ENCODE measurements around the gene UHRF1.
"Not testable (repeated sequence)": the region's sequence is repeated elsewhere in the genome, so short reads cannot be mapped to it uniquely, and the experiment has no call there.

Gene UHRF1

DNA sequence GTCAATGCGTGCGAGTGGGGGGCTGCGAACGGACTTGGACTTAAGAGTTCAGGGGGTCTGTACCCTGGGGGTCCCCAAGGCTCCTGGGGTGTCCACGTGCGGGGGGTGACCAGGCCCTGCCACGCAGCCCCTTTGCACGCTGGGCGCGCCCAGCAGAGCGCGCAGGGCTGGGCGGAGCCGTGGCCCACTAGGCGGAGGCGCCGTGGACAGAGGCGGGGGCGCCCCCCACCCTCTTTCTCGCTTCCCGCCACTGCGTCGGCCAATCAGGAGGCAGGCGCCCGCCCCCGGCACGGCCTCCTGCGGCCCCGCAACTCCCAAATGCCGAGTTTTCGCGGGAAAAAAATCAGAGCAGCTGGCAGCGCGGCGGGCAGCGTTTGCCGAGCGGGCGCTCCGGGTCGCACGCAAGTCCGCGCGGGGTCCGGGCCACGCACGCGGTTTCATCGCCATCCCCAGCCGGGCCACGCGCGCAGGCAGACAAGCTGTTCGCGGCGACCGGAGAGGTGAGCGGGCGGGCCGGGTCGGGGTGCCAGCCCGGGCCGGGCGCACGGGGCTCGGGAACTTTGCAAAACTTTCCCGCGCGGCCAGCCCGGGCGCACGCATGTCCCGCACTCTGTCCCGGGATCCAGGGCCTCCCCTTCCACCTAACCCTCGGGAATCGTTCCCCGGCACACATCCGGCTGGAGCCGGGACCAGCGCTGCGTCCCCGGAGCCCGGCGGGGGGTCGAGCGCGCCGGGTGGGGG, at the start of gene UHRF1:
UHRF1 (plus strand) TSS at position 346 of the 741 bp plus-strand sequence. CDS start 1,385 bp downstream, outside the sequence.
- peak; percentile 27 for DNase-seq (ENCODE audit: low spot score)

DNA sequence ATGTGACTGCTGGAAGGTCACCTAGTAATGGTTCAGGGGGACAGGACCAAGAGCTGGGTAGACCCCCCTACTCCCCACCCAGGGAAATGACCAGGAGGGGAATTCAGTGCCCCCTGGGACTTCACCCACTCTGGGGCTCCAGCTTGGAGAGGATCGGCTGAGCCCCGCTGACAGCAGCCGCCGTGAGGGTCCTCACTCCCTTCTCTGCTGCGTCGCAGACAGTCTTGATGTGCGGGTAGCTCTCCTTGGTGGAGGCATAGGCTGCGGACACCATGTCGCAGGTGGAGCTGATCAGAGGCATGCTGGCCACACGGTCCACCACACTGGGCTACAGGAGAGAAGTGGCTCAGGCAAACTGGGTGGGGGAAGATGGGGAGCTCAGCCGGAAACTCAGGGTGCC, 49.6 kb upstream of the UHRF1 start:
- DNase-seq (ENCODE audit: low spot score): no peak

DNA sequence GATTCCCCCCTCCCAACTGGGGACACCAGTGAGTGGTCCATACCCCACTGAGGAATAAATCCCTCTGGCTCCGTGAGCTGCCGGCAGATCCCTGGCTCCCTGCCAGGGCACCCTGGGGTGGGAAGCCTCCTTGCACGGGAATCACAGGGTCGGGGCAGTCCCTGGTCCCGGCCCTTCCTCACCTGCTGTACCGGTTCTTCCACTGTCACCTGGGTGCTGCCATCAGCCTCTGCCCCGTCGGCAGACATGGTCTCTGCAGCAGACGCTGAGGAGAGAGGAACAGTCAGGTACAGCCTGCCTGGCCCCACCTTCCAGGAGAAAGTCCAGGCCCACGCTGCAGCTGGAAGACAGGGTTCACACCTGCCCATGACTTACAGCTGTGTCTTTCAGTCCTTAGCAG, 48.2 kb upstream of the UHRF1 start:
- no peak for DNase-seq (ENCODE audit: low spot score)

DNA sequence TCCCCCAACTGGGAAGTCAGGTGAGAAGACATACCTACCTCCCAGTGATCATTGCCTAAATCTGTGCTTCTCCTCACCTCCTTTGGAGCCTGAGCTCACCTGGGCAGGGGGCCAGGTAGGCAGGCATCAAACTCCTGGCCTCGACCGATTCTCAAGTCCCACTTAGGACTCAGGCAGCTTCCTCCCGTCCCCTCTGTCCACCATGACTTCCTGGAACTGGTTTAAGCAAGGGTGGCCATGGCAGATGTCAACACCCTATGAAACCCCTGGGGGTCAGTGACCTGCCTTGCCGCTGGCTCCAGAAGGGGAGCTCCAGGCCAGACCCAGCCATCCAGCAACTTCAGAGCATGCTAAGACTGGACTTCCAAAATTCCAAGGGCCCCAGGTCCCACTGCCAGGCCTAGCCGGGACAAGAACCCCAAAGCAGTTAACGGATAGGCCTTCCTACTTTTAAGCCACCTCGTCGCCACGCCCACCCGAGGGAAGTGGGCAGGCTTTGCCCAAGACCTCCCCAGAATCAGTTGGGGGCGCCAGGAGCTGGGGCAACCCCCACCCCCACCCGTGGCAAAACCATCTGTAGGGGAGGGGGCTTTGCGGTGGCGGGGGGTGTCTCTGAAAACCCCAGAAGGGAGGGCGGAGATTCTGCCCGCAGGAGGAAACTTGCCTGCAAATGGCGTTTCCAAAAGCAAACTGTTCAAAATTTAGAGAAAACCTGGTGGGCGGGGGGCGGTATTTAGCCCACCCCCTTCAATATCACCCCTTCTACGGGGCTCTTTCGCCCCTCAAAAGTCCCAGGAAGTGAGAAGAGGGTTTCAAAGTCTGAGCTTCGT, 42.5 kb upstream of the UHRF1 start:
- DNase-seq (ENCODE audit: low spot score): no peak

- peak; percentile 78 for DNase-seq (ENCODE audit: low spot score)
Observed at GRCh38 chr19:4867534-4868285, 41.6 kb upstream of the UHRF1 start, which contains the start of gene PLIN3. Gene PLIN3, minus strand, starts transcription at chr19:4867667. Its CDS starts 6,273 bp downstream, at chr19:4861394.

- no peak for DNase-seq (ENCODE audit: low spot score)
Observed at GRCh38 chr19:4868286-4868834, 40.9 kb upstream of the UHRF1 start.

GRCh38 chr19:4870025-4870700, 39.1 kb upstream of the UHRF1 start:
- DNase-seq (ENCODE audit: low spot score): peak; percentile 89

DNA sequence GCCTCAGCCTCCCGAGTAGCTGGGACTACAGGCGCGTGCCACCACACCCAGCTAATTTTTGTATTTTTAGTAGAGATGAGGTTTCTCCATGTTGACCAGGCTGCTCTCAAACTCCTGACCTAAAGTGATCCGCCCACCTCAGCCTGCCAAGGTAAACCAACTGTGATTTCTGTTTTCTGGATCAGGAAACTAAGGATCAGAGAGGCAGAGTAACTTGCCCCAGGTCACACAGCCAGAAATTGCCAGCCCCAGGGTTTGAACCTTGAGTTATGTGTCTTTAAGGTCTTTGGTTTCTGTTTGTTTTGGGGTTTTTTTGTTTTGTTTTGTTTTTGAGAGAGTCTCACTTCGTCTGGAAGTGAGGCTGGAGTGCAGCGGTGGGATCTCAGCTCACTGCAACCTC, 37.6 kb upstream of the UHRF1 start:
- DNase-seq (ENCODE audit: low spot score): no peak

- no peak for DNase-seq (ENCODE audit: low spot score)
Observed at GRCh38 chr19:4873930-4874329, 35.4 kb upstream of the UHRF1 start.

GRCh38 chr19:4877753-4878490, 31.4 kb upstream of the UHRF1 start:
- DNase-seq (ENCODE audit: low spot score): no peak

- no peak for DNase-seq (ENCODE audit: low spot score)
Observed at GRCh38 chr19:4878491-4878968, 30.8 kb upstream of the UHRF1 start.

GRCh38 chr19:4879041-4879440, 30.3 kb upstream of the UHRF1 start:
- DNase-seq (ENCODE audit: low spot score): no peak

DNA sequence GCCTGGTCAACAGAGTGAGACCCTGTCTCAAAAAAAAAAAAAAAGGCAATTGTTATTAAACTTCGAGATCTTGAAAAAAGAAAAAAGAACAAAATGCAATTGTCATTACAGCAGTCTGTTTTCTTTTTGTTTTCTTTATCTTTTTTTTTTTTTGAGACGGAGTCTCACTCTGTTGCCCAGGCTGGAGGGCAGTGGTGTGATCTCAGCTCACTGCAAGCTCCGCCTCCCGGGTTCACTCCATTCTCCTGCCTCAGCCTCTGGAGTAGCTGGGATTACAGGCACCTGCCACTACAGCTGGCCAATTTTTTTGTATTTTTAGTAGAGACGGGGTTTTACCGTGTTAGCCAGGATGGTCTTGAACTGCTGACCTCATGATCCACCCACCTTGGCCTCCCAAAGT, 26.4 kb upstream of the UHRF1 start:
- not testable (repeated sequence) for DNase-seq (ENCODE audit: low spot score)

DNA sequence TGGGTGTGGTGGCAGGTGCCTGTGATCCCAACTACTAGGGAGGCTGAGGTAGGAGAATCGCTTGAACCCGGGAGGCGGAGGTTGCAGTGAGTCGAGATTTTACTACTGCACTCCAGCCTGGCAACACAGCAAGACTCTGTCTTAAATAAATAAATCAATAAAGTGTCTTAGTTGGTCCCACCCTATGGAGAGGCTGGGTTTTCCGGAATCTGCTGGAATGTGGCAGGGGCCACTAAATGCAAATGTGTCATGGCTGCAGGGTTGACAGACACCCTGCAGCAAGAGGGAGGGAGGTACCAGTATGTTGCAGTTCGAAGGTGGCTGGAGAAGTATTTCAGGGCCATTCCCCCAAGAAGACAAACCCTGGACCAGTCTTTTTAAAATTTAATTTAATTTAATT, 24.3 kb upstream of the UHRF1 start:
- DNase-seq (ENCODE audit: low spot score): not testable (repeated sequence)

GRCh38 chr19:4887803-4888202, 21.5 kb upstream of the UHRF1 start:
- not testable (repeated sequence) for DNase-seq (ENCODE audit: low spot score)

DNA sequence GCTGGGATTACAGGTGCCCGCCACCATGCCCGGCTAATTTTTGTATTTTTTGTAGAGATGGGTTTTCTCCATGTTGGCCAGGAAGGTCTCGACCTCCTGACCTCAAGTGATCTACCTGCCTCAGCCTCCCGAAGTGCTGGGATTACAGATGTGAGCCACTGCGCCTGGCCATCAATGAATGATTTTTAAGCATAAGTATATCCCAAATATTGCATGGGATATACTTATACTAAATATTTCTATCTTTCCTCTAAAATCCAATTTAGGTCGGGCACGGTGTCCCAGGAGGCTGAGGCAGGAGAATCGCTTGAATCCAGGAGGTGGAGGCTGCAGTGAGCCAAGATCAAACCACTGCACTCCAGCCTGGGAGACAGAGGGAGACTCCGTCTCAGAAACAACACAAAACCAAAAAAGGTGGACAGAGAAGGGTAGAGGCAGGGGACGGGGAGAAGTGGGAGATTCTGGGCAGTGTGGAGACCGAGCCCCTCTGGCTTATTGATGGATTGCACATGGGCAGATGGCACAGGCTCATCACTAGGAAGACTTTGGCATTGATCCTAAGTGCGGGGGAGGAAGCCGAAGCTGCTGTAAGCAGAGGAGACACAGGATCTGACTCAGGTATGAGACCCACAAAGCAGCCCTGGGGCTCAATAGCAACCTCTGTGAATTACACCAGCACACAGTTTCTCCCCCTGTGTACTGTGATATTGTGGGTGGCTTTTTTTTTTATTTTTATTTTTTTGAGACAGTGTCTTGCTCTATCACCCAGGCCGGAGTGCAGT, 20.1 kb upstream of the UHRF1 start:
- DNase-seq (ENCODE audit: low spot score): no peak

GRCh38 chr19:4891066-4891465, 18.2 kb upstream of the UHRF1 start:
- DNase-seq (ENCODE audit: low spot score): no peak

DNA sequence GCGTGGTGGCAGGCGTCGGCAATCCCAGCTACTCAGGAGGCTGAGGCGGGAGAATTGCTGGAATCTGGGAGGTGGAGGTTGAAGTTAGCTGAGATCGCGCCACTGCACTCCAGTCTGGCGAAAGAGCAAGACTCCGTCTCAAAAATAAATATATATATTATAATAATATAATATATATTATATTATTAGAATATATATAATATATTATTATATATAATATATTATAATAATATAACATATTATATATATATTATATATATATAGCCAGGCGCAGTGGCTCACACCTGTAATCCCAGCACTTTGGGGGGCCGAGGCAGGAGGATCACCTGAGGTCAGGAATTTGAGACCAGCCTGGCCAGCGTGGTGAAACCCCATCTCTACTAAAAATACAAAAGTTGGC, 16.3 kb upstream of the UHRF1 start:
- not testable (repeated sequence) for DNase-seq (ENCODE audit: low spot score)

- no peak for DNase-seq (ENCODE audit: low spot score)
Observed at GRCh38 chr19:4896372-4896771, 12.9 kb upstream of the UHRF1 start.

DNA sequence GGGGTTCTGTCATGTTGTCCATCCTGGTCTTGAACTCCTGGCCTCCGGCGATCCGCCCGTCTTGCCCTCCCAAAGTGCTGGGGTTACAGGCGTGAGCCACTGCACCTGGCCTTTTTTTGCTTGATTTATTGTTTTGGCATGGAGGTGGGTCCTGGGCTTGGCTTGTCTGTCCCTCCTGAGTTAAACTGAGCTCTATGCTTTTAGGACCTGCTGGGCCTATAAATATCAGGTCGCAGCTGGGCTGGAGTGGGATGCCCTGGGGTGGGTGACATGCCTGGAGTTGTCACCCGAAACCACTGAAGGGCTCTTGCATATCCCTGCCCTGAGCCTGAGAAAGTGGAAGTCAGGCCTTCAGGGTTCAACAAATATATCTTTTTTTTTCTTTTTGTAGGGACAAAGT, 12.2 kb upstream of the UHRF1 start:
- DNase-seq (ENCODE audit: low spot score): no peak

Measured in SW480 (cell line).